Choroid plexus epithelial cell (primary cell): ENCODE measurements around the gene PLK1.

Experiments used
- DNase-seq: peaks from one replicate; pipeline ENCODE4 v3.0.0-alpha.2; 2010; ENCODE audit warnings: low read depth
- H3K4me3 ChIP-seq: 2 replicates; pipeline ENCODE4 v1.5.1; 2011; ENCODE audit warnings: low read depth, mild to moderate bottlenecking, control low read depth, low read length, moderate library complexity
- CTCF ChIP-seq: conservative IDR thresholded peaks from 2 replicates; pipeline ENCODE4 v1.5.1; 2011; ENCODE audit warnings: low read depth, mild to moderate bottlenecking, control low read depth, inconsistent platforms, low read length, moderate library complexity

The PLK1 gene

DNA sequence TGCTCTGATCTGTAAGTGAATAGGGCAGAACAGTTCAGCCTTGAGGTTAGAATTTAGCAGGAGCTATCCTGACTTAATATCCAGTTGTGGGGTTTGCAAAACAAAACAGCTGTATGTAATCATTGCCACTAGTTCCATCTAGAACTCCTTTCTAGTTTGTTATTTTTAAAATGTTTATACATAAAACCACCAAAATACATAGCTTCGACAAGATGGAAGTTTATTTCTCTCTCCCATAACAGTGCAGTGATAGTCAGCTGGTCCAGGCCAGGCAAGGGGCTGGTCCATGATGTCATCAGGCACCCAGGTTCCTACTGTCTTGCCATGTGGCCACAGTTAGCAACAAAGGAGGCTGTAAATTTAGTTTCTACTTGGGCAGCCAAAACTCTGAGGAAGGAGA lies 10.5 kb upstream of the PLK1 start:
- no peak for DNase-seq
- TF ChIP-seq CTCF = no peak
- H3K4me3 ChIP-seq = no peak overlapping the region

GRCh38 chr16:23668873-23669272 lies 9.8 kb upstream of the PLK1 start:
- no peak for TF ChIP-seq CTCF
- no peak overlapping the region for H3K4me3 ChIP-seq
- DNase-seq = no peak

DNA sequence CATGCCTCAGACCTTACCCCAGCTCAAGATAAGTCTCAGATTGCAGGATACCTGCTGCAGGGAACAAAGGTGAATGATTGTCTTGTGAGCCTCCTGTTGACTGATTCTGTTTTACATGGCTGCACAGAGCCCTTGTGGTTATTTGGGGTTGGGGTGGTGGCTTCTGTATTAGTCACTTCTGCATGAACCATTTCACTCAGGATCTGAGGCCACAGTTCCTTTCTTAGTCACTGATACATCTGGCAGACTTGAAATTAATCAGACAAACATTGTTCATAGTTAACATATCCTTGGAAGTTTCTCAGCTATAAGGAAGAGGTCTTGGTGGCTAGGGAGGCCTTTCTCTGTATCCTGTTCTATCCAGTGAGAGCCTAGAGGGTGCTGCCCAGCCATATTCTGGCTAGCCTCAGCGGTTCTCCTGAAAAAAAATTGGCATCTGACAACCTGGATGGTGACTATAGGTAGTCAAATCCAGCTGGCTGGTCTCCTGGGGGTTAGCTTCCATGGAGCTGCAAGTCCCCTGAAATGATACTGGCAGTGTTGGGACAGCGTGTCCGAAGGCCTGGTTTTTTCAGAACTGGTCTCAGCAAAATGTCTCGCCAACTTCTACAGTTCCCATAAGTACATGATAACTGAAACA lies 8.4 kb upstream of the PLK1 start:
- H3K4me3 ChIP-seq = no peak overlapping the region
- no peak for TF ChIP-seq CTCF
- peak; percentile 75 for DNase-seq

DNA sequence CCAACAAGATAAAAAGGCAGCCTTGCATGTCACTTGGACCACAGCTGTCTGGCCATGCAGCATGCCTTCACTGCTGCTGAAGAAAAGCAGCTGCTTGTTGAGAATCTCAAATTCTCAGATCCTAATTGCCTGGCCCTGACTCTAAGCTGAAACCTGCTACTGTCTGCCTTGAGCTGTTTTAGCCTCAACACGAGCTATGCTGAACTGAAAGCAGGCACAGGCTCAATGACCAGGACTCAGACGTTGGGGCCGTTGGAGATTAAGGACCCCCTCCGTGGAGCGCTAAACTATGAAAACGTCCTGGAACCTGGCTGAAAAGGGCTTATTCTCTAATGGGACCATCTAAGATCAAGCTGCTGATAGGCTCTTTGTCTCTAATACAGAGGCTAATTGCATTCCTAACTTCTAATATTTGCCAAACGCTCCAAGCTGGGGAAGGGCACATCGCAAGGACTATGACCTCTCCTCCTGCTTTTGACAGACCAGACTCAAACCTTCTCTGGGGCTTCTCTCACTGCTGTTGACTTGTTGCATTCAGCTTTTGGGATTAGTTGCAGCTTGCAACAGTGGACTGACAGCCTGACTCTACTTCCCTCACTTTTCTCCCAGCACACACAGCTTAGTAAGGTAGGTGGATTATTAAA lies 4.6 kb upstream of the PLK1 start:
- DNase-seq = no peak
- no peak overlapping the region for H3K4me3 ChIP-seq
- TF ChIP-seq CTCF = no peak

DNA sequence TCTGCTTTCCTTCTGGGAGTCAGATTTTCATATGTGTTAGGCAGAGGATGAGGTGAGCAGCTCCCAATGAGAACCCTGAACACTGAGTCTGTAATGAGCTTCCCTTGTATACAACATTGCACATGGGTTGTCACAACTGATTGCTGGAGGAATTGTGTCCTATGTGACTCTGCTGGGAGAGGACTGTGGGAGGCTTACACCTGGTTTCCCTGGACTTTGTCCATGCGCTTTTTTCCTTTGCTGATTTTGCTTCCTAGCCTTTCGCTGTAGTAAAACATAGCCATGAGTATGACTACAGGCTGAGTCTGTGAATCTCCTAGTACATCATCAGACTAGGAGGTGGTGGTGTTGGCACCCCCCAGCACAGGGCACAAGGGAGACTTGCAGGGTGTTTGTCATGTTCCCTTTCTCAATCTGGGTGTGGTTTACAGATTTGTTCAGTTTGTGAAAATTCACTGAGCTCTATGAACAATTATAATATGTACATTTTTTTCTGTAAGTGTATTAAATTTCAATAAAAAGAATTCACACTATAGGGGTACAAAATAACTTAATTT lies 1.7 kb upstream of the PLK1 start:
- no peak overlapping the region for H3K4me3 ChIP-seq
- DNase-seq = no peak
- no peak for TF ChIP-seq CTCF

GRCh38 chr16:23679274-23679985 lies 741 bp downstream of the PLK1 start:
- no peak for TF ChIP-seq CTCF
- peak; percentile 48 for DNase-seq

More at GRCh38 chr16:23679274-23679985, 741 bp downstream of the PLK1 start:
- peak overlapping the region; percentile 71 for H3K4me3 ChIP-seq
